HG03342 (cell line): ENCODE results near the gene CNPY2.
A peak's percentile ranks its signal among the peaks of the same experiment; 100 is the strongest.
"Not testable (repeated sequence)": the region's sequence is repeated elsewhere in the genome, so short reads cannot be mapped to it uniquely, and the experiment has no call there.

Experiments used
- ATAC-seq: cut with Tn5 transposase; IDR thresholded peaks from one replicate; pipeline ENCODE4 v1.9.1; 2021; ENCODE audit warnings: mild to moderate bottlenecking, moderate library complexity; ENCODE audit not compliant: unreplicated experiment

CNPY2 gene

DNA sequence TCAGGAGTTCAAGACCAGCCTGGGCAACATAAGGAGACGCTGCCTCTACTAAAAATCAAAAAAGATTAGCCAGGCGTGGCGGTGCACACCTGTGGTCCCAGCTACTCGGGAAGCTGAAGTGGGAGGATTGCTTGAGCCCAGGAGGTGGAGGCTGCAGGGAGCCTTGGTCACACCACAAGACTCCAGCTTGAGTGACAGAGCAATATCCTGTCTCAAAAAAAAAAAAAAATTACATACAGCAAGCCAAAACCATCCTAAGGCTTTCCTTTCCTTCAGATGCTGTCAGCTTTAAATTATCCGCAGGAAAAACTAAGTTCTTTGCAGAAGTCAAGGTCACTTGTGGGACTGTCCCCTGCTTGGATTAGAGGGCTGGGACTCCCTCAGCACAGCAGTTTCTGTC, 17.0 kb downstream of the CNPY2 start:
- ATAC-seq: no peak

DNA sequence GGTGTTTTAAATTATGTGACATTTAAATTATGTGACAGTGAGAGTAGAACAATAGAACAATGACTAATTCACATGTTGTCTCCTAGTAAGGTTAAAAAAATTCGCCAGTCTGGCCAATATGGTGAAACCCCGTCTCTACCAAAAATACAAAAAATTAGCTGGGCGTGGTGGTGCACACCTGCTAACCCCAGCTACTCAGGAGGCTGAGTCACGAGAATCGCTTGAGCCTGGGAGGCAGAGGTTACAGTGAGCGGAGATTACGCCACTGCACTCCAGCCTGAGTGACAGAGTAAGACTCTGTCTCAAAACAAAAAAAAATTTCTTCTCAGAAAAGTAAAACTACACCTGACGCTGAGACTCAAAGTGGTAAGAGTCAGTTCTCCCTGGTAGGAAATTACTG, 18.4 kb downstream of the CNPY2 start:
- ATAC-seq: no peak

DNA sequence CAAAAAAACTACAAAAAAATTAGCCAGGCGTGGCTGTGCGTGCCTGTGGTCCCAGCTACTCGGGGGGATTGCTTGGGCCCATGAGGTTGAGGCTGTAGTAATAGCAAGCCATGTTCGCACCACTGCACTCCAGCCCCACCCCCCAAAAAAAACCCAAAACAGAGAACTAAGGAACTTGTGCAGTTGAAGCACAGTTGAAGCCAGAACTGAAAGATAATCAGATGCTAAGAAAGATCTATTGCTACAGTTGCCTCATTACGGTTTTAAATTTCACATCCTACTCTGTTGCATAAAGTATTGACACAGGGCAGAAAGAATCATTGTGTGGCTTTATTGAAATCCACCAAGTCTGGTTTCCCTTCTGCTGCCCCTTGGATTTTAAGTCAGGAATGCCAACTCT, 19.5 kb downstream of the CNPY2 start:
- ATAC-seq: no peak

DNA sequence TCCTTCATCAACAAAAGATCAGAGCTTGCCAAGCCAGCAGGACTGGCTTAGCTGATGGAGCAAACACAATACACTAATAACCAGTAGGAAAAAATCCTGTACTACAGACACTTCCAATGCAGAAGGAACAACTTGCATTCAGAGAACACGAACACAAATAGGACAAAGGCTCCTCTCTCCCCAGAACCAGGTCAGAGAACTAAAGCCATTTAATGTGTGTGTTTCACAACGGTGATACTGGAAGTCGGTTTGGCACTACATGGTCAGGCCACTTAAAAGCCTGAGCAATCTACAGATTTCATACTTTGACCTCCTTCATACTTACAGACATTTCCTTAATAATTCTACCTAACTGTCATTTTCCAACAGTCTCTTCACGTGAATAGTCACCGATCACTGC, 22.0 kb downstream of the CNPY2 start:
- no peak for ATAC-seq

DNA sequence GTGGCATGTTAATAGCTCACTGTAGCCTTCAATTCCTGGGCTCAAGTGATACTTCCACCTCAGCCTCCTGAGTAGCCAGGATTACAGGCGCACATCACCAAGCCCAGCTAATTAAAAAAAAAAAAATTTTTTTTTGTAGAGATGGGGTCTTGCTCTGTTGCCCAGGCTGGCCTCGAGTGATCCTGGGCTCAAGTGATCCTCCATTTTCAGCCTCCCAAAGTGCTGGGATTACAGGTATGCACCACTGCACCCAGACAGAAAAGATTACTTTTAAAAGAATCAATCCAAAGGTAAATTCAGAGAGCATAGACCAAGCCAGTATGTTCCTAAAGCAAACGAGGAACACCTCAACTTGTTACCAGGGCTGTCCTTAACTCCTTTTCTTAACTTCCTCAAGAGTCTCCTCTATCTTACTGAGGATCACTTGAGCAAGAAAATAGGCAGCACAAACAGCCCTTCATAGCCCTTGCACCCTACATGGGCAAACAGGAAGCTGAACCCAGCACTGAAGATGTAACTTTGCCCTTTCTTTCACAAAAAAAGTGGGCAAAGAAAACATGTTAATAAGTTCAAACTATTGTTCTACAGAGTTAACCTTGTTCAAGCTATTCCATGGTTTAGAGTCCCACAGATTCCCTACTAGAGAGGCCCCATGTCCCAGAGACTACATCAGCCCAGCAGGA, 26.9 kb downstream of the CNPY2 start:
- no peak for ATAC-seq

DNA sequence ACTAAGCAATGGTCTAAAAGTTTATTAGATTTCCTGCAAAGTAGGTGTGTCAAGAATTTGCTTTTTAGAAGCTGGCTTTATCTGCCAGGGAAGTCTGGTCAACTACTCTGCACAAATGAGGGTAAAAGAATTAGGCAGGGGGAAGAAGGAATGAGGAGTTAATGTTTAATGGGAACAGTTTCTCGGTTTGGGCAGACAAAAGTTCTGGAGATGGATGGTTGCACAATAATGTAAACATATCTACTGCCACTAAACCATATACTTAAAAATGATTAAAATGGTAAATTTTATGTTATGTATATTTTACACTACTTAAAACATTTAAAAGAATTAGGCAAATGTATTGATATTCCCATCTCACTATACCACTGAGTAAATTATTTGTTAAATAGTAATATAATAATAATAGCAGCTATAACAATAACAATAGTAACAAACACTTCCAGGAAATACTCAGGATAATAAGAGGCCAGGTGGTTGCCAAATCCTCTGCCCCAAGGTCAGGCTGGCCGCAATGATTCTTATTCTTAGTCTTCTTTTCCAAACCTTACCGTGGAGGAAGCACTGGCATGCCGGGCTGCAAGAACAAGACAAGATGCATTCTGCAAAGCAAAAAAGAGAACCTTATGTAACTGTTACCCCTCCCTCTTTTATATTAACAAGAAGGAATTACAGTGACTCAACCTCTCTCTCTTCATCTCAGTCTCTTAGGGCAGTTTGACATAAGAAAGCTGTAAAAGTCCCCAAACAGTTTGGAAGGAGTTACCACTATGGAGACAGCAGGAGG, 29.6 kb downstream of the CNPY2 start:
- no peak for ATAC-seq

DNA sequence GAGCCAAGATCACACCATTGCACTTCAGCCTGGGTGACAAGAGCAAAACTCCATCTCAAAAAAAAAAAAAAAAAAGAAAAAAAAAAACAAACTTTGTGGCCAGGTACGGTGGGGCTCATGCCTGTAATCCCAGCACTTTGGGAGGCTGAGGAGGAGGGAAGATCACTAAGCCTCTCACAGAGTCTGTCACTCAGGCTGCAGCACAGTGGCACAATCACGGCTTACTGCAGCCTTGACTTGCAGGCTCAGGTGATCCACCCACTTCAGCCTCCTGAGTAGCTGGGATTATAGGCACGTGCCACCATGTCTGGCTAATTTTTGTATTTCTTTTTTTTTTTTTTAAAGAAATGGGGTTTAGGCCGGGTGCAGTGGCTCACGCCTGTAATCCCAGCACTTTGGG, 31.5 kb downstream of the CNPY2 start:
- ATAC-seq: not testable (repeated sequence)

DNA sequence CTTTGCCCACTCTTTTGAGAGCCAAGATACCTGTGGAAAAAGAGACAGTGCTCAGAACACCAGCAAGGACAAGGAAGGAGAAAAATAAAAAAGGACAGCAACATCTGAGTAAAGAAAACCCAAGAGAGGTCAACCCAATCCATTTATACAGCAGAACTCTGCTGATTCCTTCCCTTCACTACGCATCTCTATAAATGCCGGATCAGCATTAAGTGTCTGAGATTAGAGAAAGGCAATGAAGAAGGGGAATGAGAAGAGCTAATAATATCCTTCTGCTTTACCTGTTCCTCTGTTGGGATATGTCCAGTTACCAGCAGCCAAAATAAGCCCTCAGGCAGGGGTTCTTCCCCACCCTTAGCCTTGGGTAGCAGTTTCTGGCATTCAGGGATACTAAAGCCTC, 33.2 kb downstream of the CNPY2 start:
- ATAC-seq: no peak

DNA sequence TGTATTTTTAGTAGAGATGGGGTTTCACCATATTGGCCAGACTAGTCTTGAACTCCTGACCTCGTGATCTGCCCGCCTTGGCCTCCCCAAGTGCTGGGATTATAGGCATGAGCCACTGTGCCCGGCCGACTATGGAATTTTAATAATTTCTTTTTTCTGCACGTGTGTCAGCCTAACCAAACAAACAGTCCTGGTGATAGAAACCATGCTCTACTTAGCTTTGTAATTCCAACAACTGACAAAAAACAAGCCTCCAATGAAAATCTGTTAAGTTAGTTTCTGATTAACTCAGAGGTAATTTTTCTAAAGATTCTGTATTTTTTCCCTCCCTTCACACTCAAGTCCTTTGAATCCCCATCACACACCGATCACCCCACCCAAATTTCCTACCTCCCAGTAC, 33.8 kb downstream of the CNPY2 start:
- ATAC-seq: no peak

DNA sequence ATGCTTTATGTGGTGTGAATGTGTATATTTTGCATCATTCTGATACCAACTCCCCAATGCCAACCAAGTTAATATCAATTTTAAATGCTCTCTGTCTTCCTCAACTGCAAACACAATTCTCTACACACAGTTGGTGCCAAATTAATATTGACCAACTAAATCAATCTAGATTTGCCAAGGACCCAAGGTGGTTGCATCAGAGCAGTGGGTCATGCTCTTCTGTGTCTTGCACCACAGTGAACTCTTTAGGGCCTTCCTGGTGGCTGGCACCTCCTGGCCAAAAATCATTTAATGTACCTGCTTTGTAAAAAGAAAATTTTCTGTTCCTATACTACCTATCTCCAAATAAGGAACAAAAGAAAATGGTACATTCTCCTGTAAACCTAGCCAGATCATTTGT, 34.9 kb downstream of the CNPY2 start:
- ATAC-seq: no peak

DNA sequence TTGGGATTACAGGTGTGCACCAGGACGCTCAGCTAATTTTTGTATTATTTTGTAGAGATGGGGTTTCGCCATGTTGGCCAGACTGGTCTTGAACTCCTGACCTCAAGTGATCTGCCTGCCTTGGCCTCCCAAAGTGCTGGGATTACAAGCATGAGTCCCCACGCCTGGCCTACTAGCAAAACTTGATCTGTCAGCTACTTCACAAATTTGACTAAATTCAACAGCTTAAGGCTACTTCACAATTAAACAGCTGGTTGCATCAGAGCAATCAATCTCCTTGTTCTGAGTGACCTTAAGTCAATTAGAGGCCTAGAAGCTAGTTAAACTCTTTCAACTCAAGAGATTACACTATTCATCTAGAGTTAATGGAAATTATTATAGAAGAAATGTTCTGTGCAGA, 36.9 kb downstream of the CNPY2 start:
- no peak for ATAC-seq

DNA sequence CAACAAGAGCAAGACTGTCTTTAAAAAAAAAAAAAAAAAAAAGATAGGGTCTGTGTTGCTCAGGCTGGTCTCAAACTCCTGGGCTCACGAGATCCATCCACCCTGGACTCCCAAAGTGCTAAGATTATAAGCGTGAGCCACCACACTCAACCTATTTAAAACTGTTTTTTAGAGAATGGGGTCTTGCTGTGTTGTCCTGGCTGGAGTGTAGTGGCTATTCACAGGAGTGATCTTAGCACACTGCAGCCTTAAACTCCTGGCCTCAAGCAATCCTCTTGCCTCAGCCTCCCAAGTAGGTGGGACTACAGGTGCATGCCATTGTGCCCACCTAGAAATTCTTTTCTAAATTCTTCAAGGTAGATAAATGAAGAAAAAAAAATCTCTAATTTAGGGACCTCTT, 41.5 kb downstream of the CNPY2 start:
- no peak for ATAC-seq

DNA sequence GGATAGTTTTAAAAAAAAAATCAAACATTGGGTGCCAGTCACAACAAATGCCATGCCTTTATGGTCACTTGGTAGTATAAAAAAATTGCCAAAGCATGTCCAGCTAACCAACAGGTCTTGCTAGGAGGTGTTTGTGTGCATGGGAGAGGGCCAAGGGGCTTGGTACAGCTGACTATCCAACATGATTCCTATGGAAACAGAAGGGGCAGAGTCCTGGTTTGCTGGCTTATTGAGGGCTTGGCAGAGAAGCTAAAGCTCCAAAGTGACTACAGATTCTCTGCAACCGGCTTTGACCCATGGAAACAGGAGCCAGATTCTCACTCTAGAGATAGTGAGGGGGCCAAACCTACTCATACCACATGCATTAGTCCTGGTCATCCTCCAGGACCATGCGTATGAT, 43.3 kb downstream of the CNPY2 start:
- ATAC-seq: not testable (repeated sequence)

DNA sequence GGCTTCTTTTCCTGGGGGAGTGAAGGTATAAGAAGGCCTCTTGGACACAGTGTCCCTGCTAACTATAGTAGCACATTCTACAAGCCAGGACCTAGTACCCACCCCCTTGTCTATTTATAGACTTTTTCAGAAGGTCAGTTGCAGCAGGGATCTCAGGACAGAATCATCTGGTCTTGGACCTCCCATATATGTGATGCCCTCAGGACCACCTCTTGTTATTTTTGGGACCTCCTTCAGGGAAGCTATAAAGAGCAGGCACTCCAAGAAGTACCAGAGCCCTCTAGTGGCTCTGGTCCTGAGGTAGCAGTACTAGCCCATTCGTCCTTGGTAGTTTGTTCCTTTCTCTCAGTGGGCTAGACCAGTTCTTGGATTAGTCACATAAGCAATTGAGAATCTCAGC, 44.8 kb downstream of the CNPY2 start:
- ATAC-seq: no peak

DNA sequence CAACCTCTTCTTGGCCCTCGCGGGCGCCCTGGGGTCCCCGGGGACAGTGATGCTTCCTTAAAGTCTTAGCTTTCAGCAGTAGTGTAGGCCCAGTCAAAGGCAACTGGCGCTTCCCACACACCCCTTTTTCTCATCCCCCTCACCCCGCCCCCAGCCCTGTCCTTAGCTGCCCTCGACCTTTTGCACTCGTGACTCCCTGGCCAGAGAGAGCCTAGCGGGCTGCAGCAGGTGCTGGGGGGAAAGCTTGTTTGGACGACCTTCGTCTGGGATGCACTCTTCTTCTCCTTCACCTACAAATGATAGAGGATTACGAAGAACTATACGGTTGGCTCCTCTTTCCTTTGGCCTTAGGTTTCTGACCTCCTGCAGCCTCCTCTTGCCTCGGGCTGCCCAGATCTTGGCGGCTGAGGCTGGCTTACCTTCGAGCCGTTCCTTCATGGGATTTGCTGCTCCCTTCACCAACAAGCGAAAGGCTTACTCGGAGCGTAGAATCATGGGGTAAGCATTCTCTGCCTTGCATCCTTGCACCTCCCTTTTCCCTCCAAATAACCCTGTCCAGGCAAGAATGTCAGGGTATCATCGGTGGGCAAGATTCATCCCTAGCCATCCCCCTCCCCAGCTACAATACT, 48.2 kb downstream of the CNPY2 start:
- ATAC-seq: peak; percentile 9

DNA sequence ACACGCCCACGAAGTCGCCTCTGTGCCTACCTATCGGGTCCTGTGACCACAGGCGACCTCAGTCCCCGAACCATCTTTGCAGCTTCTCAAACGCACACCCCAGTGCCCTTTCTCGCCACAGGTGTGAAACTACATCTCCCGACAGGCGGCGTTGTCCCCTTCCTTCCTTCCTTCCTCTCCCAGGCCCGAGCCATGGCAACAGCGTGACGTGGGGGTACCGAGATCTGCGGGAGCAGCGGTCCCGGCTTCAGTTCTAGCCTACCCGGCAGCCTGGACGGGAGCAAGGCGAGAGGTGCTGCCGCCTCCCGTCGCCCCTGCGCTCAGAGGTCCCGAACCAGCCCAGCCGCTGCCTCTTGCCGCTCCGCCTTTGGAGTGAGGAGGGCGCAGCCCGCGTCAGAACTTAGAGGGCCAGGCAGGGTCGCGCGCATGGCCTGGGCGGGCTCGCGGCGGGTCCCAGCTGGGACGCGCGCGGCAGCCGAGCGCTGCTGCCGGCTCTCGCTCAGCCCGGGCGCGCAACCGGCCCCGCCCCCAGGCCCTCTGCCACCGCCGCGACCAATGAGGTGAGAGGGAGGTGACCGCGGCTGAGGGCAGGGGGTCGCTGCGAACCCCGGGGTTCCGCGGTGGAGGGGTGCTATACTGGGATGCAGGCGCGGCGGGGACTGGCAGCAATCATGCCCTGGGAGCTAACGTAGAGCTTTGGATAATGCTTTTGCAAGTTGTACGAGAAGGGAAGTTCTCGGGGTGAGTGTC, 48.9 kb downstream of the CNPY2 start, which contains the start of gene COQ10A:
Gene COQ10A, plus strand, starts transcription at position 250 of the 750 bp plus-strand sequence. Its CDS starts 177 bp downstream, at position 427.
- peak; percentile 86 for ATAC-seq

DNA sequence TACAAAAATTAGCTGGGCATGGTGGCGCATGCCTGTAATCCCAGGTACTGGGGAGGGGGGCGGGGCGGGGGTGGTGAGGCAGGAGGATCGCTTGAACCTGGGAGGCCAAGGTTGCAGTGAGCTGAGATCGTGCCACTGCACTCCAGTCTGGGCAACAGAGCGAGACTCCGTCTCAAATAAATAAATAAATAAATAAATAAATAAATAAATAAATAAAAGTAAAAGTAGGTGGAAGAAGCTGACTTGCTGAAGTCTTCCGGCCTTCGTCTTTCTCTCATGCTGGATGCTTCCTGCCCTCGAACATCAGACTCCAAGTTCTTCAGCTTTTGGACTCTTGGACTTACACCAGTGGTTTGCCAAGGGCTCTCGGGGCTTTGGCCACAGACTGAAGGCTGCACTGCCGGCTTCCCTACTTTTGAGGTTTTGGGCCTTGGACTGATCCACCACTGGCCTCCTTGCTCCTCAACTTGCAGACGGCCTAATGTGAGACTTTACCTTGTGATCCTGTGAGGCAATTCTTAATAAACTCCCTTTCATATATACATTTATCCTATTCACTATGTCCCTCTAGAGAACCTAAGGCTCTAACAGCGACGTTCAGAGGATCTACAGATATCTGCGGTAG, 49.6 kb downstream of the CNPY2 start:
- ATAC-seq: not testable (repeated sequence)

DNA sequence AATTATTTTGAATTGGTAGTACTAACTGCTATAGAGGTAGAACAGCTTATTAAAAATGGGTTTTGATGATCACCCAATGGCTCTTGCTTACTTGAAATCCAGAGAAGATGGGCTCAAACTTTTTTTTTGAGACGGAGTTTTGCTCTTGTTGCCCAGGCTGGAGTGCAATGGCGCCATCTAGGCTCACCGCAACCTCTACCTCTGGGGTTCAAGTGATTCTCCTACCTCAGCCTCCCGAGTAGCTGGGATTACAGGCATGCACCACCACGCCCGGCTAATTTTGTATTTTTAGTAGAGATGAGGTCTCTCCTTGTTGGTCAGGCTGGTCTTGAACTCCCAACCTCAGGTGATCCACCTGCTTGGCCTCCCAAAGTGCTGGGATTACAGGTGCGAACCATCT, 52.8 kb downstream of the CNPY2 start:
- not testable (repeated sequence) for ATAC-seq

DNA sequence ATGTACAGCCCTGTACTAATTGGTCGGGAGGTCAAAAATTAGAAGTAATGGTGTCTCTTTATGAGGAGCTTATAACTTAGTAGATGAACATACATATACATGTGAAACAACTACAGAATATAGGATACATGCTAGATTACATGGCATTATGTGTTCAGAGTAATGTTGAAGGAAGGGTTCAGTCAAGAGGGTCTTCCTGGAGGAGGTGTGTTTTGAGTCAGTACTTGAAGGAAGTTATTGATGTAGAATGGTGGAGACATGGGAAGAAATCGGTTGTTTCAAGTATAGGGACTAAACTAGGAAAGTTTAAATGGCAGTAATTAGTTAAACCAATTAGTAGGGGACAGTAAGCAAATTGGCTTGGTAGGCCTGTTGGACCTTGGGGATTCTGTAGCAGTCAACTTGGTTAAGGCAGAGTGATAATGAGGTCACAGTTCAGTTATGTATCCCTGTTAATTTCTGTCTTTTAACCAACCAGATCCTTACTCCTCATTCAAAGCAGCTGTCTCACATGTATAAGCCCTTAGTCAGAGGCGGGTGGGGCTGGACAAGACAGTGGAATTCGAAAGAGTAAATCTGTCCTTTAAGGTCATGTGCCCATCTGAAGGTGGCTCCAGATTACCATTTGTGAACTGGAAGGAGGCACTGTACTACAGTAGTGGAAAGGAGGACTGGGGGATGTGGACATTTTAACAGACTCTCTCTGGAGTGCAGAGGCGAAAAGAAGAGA, 54.1 kb downstream of the CNPY2 start:
- no peak for ATAC-seq

DNA sequence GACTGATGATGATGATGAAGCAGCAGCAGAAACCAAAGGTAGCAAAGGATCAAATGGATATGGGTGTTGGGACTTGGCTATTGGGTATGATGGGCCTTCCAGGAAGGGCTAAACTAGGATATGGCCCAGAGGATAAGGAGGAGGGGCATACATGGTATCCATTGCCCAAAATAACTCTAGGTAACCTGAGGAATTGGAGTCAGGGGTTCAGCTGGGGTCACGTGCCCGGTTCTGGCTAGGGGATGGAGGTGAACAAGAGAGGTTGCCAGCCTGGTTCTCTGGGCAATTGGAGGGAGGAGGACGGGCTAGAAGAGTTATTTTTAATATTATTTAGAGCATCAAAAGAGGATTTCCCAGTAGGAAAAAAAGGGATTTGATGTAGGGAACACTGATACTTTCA, 54.9 kb downstream of the CNPY2 start:
- ATAC-seq: no peak
